HG03196 (cell line): ENCODE results near the gene S100A14.
A peak's percentile ranks its signal among the peaks of the same experiment; 100 is the strongest.

Source experiments
- ATAC-seq: cut with Tn5 transposase; IDR thresholded peaks from one replicate; pipeline ENCODE4 v1.9.1; 2021; ENCODE audit not compliant: unreplicated experiment

S100A14 gene

DNA sequence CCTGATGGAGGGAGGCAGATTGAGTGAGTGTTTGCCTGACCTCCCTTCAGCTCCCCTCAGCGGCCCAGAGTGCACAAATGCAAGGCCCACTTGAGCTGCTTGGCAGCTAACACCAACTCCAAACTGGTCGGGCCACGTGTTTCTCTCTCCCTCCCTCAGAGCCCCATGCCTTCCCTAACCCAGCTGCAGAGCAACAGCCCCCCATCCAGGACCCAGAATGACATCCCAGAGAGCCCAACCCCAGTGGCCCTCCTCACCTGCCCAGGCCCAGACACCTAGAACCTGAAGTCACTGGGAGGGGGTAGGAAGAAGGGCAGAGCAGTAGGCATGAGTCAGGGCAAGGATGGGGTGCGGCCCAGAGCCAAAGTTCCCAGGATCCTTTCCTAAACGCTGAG is 789 bp upstream of the S100A14 start:
- no peak for ATAC-seq

DNA sequence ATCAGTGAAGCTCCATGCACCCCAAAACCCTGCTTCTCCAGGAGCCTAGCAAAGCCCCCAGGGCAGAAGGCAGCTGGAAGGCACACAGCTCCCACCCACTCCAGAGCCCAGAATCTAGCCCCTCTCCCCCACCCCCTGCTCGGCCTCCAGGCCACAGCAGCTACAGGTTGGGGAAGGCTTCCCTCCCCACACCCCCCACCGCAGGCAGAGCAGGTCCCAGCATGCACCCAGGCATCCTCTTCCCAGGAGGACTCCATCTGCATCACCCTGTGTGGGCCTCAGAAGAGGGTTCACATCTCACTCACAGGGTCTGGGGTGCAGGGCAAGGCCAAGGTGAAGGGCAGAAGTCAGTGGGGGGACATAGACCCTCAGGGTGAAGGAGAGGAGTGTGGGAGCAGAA is 719 bp downstream of the S100A14 start:
- no peak for ATAC-seq

DNA sequence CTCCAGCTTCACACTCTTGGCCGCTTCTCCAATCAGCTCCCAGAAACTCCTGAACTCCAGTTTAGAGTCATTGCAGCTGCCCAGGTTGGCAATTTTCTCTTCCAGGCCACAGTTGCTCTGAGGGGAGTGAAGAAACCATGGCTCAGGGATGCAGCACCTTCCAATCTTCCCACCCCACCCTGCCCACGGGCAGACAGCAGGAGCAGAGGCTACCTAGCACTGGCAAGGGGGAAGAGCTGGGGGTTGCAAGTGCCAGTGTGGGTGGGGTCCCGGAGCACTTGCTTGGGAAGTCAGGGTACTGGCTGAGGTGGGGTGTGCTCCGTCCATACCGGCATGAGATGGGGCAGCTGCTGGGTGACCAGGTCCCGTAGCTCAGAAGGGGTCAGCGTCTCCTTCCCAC is 1.2 kb downstream of the S100A14 start:
- ATAC-seq: no peak

- ATAC-seq: no peak
Observed at GRCh38 chr1:153614189-153614900, 1.8 kb downstream of the S100A14 start.

DNA sequence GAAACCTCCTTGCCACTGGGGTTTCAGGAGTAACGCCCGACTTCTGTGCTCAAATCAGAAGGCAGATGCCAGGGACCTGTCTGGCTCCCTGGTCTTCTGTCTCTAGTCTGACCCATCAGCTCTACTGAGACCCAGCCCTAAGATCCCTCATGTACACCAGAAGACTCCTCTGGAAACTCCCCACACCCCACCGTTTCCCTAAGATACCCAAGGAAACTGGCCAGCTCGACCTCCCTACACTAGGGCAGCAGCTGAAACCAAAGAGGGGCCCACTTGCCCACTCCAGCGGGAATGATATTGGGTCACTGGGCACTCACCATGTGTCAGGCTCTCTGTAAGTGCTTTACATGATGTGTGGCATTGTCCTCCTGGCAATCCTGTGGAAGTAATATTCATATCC is 2.7 kb downstream of the S100A14 start:
- no peak for ATAC-seq

- ATAC-seq: no peak
Observed at GRCh38 chr1:153612755-153613331, 3.3 kb downstream of the S100A14 start, which contains the start of gene S100A16. S100A16 (minus strand) TSS chr1:153613137; CDS start chr1:153608151, 4,986 bp downstream.

DNA sequence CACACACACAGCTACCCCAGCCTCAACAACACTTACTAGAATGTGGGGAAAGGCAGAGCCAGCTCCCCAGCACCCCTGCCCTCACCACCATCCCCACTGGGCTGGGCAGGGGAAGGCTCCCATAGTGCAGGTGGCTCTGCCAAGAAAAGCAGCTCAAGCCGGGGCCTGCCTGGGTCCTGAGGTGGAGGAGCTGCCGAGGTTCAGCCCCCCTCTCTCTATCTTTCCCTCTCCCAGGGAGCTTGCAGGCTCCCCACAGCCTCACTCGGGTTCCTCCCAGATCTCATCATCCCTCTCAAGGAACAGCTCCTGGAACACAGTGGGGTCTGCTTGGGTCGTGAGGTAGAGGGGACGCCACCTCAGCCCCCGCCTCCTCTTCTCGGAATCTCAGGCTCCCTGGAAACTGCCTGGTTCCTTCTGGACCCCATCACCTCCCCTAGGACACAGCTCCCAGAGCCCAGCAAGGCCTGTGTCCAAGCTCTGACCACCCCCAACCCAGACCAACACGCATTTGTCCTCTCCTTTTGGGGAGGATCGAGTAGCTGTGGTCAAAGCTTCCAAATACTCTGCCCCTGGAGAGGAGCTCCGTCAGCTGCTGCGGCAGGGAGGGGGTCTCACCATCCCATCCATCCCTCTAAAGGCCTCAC is 3.9 kb downstream of the S100A14 start:
- no peak for ATAC-seq

GRCh38 chr1:153611356-153611755 is 4.8 kb downstream of the S100A14 start:
- no peak for ATAC-seq

DNA sequence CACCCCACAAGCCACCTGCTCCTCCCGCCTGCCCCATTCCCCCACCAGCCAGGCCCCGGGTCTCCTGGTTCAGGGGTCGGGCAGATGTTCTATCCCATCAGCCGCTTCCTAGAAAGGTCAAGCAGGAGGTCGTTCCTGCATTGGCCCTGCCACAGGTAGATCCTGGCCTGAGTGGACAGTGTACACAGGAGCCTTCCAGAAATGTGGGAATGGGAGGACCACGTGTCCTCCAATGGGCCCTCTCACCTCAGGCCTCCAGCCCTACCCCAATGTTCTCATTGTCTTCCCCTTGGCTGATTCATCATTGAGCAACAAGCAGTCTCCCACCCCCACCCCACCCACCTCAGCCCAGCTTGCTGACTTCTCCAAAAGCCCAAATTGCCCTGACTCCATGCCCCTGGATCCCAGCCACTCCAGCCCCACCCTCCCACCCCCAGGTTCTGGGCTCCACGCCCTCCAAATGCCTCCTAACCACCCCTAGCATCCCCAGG is 5.3 kb downstream of the S100A14 start:
- ATAC-seq: no peak

GRCh38 chr1:153610334-153610733 is 5.8 kb downstream of the S100A14 start:
- no peak for ATAC-seq

DNA sequence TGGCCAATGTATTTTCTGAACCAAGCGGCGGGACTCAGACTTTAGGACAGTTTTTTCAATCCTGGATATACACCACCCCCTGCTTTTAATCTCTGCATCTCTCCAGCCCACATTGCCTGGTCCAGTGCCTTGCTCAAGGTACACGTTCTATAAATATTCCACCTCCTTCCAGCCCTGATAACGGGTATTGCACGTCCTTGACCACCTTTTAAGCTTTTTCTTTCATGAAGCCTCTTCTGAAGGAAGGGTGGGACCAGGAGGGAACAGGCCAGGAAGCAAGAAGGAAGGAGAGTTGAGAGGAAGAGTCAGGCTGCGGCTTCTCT is 6.6 kb downstream of the S100A14 start:
- ATAC-seq: no peak

DNA sequence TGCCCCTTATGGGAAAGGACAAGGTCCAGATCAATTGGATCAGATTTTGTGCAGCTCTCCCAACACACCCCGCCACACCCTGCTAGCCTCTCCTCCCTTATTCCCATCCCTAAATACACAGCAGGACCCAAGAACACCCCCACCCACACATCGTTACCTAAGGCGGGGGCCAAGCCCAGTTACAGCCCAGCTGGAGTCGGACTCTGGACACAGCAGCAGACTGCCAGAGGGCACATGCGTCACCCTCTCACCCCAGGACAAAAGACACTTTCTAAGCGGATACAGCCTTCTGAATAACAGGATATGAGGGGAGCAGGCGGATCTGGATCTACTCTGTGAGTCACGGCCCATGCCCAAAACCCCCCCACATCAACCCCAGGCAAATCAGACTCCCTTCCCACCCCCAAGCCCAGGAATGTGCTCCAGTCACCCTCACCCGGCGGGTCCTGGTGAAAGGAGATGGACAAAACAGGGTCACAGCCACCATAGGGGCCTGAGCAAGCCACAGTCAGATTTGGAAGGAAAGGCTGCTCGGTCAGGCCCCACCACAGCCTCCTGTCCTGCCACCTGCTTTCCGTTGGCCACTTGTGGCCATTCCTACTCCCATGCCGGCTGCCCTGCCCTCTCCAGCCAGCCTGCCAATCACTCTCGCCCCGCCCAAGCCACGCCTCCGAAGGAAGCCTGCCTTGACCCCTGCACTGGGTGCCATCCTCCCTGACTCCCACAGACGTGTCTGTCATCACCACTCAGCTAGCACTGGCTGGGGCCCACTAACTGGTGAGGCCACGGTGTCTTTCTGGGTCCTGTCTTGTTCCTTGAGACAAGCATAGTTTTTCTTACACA is 7.2 kb downstream of the S100A14 start:
- ATAC-seq: no peak

DNA sequence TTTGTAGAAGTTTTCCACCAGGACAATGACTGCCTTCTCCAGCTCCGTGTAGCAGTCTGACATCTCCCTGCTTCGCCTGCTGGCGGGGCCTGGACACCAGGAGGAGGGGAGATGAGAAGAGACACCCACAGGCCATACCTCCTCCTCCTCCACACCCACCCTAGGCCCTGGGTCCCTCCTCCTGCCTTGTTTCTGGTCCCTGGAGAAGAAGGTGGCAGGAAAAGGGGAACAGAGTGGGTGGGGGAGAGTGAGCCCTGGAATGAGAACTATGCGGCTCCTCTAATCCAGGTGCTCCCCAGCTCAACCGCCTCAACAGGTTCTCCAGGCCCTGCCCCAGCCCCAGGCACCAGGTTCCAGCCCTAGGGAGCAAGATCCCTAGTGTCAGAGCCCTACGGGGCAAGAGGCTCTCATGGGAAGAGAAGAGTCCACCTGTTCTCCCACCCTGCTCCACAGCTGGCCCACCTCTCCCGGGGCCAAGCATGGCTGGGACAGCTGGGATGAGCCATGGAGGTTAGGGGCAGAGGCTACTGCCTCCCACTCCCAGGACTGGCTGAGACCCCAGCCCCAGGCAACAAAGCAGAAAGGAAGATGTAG is 7.9 kb downstream of the S100A14 start:
- no peak for ATAC-seq

GRCh38 chr1:153607381-153607780 is 8.7 kb downstream of the S100A14 start:
- no peak for ATAC-seq

DNA sequence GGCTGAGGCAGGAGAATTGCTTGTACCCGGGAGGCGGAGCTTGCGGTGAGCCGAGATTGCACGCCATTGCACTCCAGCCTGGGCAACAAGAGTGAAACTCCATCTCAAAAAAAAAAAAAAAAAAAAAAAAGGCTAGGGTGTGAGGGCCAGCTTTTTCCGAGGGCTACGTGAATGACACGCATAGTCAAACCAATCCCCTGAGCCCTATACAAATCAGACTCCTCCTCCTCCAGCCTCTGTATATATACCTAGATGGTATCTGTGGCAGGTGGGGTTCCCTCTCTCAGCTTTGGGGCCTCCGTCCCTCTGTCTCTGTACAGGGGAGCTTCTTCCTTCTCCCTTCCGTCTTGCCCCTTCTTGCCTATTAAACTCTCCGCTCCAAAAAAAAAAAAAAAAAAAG is 9.9 kb downstream of the S100A14 start:
- no peak for ATAC-seq

DNA sequence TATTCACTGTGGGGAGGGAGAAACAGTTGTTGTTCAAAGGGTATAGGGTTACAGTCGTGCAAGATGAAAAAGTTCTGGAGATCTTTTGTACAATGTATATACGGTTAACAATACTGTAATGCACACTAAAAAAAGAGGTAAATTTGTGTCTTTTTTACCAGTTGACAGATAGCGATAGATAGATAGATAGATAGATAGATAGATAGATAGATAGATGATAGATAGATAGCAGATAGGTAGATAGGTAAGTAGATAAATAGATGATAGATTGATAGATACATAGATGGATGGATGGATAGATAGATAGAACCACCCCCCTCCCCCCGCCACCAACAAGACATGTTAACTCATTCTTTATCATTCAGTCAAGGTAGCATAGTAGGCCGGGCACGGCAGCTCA is 13.4 kb downstream of the S100A14 start:
- ATAC-seq: no peak

GRCh38 chr1:153599847-153600246 is 16.3 kb downstream of the S100A14 start:
- no peak for ATAC-seq

GRCh38 chr1:153598309-153599172 is 17.6 kb downstream of the S100A14 start:
- ATAC-seq: peak; percentile 96

- no peak for ATAC-seq
Observed at GRCh38 chr1:153597206-153597605, 18.9 kb downstream of the S100A14 start.

- no peak for ATAC-seq
Observed at GRCh38 chr1:153592748-153593147, 23.4 kb downstream of the S100A14 start.
